ENCODE measurements around the gene FAM9B. TPM values are rescaled to one million over a fixed set of nuclear protein-coding genes. Genes with fewer than 3 reads are reported as not detected.

FAM9B gene
- total and polyA plus RNA-seq, 12 donors = not detected

DNA sequence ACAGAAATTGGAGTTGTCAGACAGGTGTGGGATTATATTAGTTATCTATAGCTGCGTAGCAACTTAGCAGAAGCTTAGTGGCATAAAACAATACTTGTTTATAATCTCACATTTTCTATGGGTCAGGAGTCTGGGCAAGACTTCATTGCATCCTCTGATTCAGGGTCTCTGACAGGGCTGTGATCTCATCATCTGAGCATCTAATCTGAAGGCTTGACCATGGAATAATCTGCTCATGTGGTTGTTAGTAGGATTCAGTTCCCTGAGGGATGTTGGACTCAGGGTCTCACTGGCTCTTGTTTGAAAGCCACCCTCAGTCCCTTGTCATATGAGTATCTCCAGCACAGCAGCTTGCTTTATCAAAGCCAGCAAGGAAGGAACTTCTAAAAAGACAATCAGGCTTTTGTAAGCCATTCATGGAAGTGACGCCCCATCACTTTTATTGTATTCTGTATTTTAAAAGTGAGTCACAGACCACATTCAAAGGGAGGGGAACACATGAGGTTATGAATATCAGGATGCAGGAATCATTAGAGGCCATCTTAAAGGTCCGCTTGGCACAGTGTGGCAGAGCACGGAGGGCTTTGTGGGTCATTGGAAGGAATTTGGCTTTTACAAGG, 37.2 kb upstream of the FAM9B start:
- DNase-seq = no peak
- Histone ChIP-seq H3K4me3 (no peak overlapping the region), H3K36me3 (no peaks in the 10 kb centered on the region), H3K9me3 (no peaks in the 10 kb centered on the region), H3K27me3 (peaks cover 0 to 9% (median 0%) of the 10 kb centered on the region in 7 donors), H3K4me1 (no peaks in the 10 kb centered on the region), H3K27ac (no peak overlapping the region)
- intact Hi-C loops (cut with DNase I) = no loop called here
- WGBS, 2 donors = 72 to 80% methylated on average over 4 of the region's 4 CpGs
- TF ChIP-seq, protein P1, sequence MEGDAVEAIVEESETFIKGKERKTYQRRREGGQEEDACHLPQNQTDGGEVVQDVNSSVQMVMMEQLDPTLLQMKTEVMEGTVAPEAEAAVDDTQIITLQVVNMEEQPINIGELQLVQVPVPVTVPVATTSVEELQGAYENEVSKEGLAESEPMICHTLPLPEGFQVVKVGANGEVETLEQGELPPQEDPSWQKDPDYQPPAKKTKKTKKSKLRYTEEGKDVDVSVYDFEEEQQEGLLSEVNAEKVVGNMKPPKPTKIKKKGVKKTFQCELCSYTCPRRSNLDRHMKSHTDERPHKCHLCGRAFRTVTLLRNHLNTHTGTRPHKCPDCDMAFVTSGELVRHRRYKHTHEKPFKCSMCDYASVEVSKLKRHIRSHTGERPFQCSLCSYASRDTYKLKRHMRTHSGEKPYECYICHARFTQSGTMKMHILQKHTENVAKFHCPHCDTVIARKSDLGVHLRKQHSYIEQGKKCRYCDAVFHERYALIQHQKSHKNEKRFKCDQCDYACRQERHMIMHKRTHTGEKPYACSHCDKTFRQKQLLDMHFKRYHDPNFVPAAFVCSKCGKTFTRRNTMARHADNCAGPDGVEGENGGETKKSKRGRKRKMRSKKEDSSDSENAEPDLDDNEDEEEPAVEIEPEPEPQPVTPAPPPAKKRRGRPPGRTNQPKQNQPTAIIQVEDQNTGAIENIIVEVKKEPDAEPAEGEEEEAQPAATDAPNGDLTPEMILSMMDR (IDR thresholded peaks at IDR 0.05) = no peak
- no peak for ATAC-seq

DNA sequence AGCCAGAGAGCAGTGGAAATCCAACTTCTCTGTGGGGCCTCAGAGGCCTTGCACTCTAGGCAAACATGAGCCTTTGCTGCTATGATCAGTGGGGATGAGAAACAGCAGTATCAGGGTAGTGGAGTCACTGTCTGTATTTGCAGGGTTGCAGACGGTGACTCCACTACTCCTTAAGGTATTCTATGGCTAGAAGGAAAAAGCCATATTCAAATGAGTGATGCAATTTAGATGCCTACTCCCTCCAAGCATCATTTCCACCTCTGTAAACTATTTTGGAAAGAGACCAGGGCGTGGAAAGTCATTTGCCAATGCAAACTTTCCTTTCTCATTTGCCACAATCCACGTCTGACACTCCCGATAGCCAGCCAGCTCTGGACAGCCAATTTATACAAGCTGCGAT, 35.6 kb upstream of the FAM9B start:
- ATAC-seq = no peak
- peaks cover 0 to 9% (median 0%) of the 10 kb centered on the region in 7 donors for H3K27me3 ChIP-seq
- no peaks in the 10 kb centered on the region for H3K4me1 ChIP-seq
- H3K4me3 ChIP-seq = no peak overlapping the region
- DNase-seq = no peak
- H3K27ac ChIP-seq = no peak overlapping the region
- intact Hi-C loops (cut with DNase I) = no loop called here
- 89 to 96% methylated on average over 5 of the region's 5 CpGs for WGBS, 2 donors
- H3K36me3 ChIP-seq = no peaks in the 10 kb centered on the region
- TF ChIP-seq, protein P1 (IDR thresholded peaks at IDR 0.05) = no peak
- H3K9me3 ChIP-seq = peaks cover 0 to 5% (median 0%) of the 10 kb centered on the region in 11 donors

DNA sequence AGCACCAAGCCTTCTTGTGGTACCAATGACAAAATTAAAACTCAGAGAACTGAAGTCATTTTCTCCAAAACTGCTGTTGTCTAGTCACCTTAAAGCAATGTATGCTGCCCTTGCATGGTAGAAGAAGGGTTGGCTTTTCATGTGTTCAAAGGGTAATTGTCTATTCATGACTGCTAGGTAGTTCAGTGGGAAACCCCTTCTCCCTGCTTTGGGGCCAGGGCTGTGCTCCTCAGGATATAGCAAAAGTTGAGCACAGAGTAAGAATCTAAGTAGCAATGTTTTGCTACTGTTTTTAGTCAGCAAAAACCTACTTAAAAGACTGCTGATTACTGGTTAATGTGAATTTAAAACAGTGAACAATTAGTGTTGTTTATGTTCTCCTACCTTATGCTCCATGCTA, 30.8 kb upstream of the FAM9B start:
- TF ChIP-seq, protein P1 (IDR thresholded peaks at IDR 0.05) = no peak
- intact Hi-C loops (cut with DNase I) = no loop called here
- Histone ChIP-seq H3K27me3 (no peaks in the 10 kb centered on the region), H3K4me3 (no peak overlapping the region), H3K36me3 (no peaks in the 10 kb centered on the region), H3K9me3 (peaks cover 0 to 5% (median 0%) of the 10 kb centered on the region in 11 donors), H3K4me1 (no peaks in the 10 kb centered on the region), H3K27ac (no peak overlapping the region)
- no peak for DNase-seq
- no peak for ATAC-seq

DNA sequence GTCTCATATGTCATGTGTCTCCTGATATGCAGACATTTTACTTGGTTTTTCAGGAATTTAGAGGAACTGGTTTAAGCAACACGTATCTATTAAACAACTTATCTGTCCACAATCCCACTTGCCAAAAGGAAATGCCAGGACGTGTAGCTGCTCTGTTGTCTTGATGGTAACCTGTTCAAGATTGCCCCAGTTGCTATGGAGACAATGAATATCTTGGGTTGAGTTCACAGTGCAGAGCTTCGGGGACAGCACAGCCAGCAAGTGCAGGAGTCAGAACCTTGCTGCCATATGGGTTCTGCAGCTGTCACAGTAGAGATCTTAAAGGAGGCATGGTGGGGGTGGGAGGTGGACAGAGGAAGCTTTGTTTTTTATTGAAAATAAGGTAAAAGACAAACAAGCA, 28.7 kb upstream of the FAM9B start:
- DNase-seq (no peak), ATAC-seq (no peak)
- Histone ChIP-seq H3K36me3 (no peaks in the 10 kb centered on the region), H3K27me3 (no peaks in the 10 kb centered on the region), H3K4me1 (no peaks in the 10 kb centered on the region), H3K9me3 (peaks cover 0 to 5% (median 0%) of the 10 kb centered on the region in 11 donors), H3K27ac (no peak overlapping the region), H3K4me3 (no peak overlapping the region)
- WGBS, 2 donors = 16 to 17% methylated on average over 3 of the region's 3 CpGs
- TF ChIP-seq, protein P1 (IDR thresholded peaks at IDR 0.05) = no peak
- intact Hi-C loops (cut with DNase I) = no loop called here
